Measurements from ENCODE around the gene TMEM116.
A peak's percentile ranks its signal among the peaks of the same experiment; 100 is the strongest.
"Not testable (repeated sequence)": the region's sequence is repeated elsewhere in the genome, so short reads cannot be mapped to it uniquely, and the experiment has no call there.

TMEM116 gene

GRCh38 chr12:111975161-111975931 lies 37.6 kb downstream of the TMEM116 start:
- DNase-seq: peak; percentile 4

GRCh38 chr12:111971800-111972199 lies 41.2 kb downstream of the TMEM116 start:
- DNase-seq: no peak

- DNase-seq: no peak
Observed at GRCh38 chr12:111964935-111965334, 48.0 kb downstream of the TMEM116 start.

GRCh38 chr12:111959518-111959917 lies 53.4 kb downstream of the TMEM116 start:
- not testable (repeated sequence) for DNase-seq

GRCh38 chr12:111957224-111957623 lies 55.7 kb downstream of the TMEM116 start:
- DNase-seq: not testable (repeated sequence)

GRCh38 chr12:111954969-111955368 lies 58.0 kb downstream of the TMEM116 start:
- no peak for DNase-seq

GRCh38 chr12:111953455-111953854 lies 59.5 kb downstream of the TMEM116 start:
- no peak for DNase-seq

- DNase-seq: not testable (repeated sequence)
Observed at GRCh38 chr12:111952084-111952787, 60.7 kb downstream of the TMEM116 start.

- not testable (repeated sequence) for DNase-seq
Observed at GRCh38 chr12:111950961-111951676, 61.8 kb downstream of the TMEM116 start.

- no peak for DNase-seq
Observed at GRCh38 chr12:111943929-111944328, 69.0 kb downstream of the TMEM116 start.

- peak; percentile 71 for DNase-seq
Observed at GRCh38 chr12:111942557-111942956, 70.4 kb downstream of the TMEM116 start.

GRCh38 chr12:111937429-111937828 lies 75.5 kb downstream of the TMEM116 start:
- peak; percentile 40 for DNase-seq

GRCh38 chr12:111936869-111937268 lies 76.1 kb downstream of the TMEM116 start:
- DNase-seq: no peak

GRCh38 chr12:111932241-111932640 lies 80.7 kb downstream of the TMEM116 start:
- no peak for DNase-seq

GRCh38 chr12:111927346-111927745 lies 85.6 kb downstream of the TMEM116 start:
- peak; percentile 2 for DNase-seq

GRCh38 chr12:111926631-111927030 lies 86.3 kb downstream of the TMEM116 start:
- no peak for DNase-seq

GRCh38 chr12:111925171-111925570 lies 87.8 kb downstream of the TMEM116 start:
- DNase-seq: no peak

GRCh38 chr12:111907740-111908139 lies 105.2 kb downstream of the TMEM116 start:
- no peak for DNase-seq

GRCh38 chr12:111905502-111905901 lies 107.5 kb downstream of the TMEM116 start:
- DNase-seq: no peak

GRCh38 chr12:111904446-111904975 lies 108.5 kb downstream of the TMEM116 start:
- DNase-seq: no peak

- no peak for DNase-seq
Observed at GRCh38 chr12:111901182-111901581, 111.8 kb downstream of the TMEM116 start.

GRCh38 chr12:111894556-111894955 lies 118.4 kb downstream of the TMEM116 start:
- DNase-seq: no peak

- DNase-seq: no peak
Observed at GRCh38 chr12:111893287-111893686, 119.7 kb downstream of the TMEM116 start.
